Erythroblast (primary cell): Measurements from ENCODE around the gene KRTAP19-8.

Experiments
- DNase-seq, 2 experiments: peaks; one replicate each; lab custom pipeline; 2025; lab: John Stamatoyannopoulos, UW
- GATA1 ChIP-seq: IDR thresholded peaks from 2 replicates; pipeline ENCODE4 v1.6.1; 2011; ENCODE audit warnings: low read depth, mild to moderate bottlenecking, control low read depth, low read length, moderate library complexity
- POLR2A ChIP-seq: IDR thresholded peaks from 2 replicates; pipeline ENCODE4 v1.6.1; 2011; ENCODE audit warnings: mild to moderate bottlenecking, low read length

KRTAP19-8 gene

GRCh38 chr21:31038376-31038775 lies at the start of gene KRTAP19-8:
Gene KRTAP19-8 (minus strand): TSS chr21:31038476. CDS start chr21:31038443, 33 bp downstream.
- no peak for DNase-seq
- TF ChIP-seq POLR2A (no peak), GATA1 (no peak)

GRCh38 chr21:31087639-31088473 lies 49.6 kb upstream of the KRTAP19-8 start:
- DNase-seq: no peak
- TF ChIP-seq GATA1: no peak

GRCh38 chr21:31084689-31085088 lies 46.4 kb upstream of the KRTAP19-8 start:
- DNase-seq: no peak
- TF ChIP-seq POLR2A: no peak
- TF ChIP-seq GATA1: no peak

- TF ChIP-seq POLR2A (no peak), GATA1 (no peak)
- no peak for DNase-seq
Measured at GRCh38 chr21:31078796-31079195, 40.5 kb upstream of the KRTAP19-8 start.

- DNase-seq: no peak
- TF ChIP-seq GATA1 (no peak), POLR2A (no peak)
Measured at GRCh38 chr21:31078216-31078615, 39.9 kb upstream of the KRTAP19-8 start.

GRCh38 chr21:31075848-31076247 lies 37.6 kb upstream of the KRTAP19-8 start:
- no peak for TF ChIP-seq POLR2A
- TF ChIP-seq GATA1: no peak
- no peak for DNase-seq

- TF ChIP-seq GATA1 (no peak), POLR2A (no peak)
- DNase-seq: no peak
Measured at GRCh38 chr21:31072533-31072932, 34.3 kb upstream of the KRTAP19-8 start.

- no peak for DNase-seq
- TF ChIP-seq POLR2A: no peak
- TF ChIP-seq GATA1: no peak
Measured at GRCh38 chr21:31064803-31065202, 26.5 kb upstream of the KRTAP19-8 start.

- no peak for DNase-seq
- TF ChIP-seq GATA1: no peak
- no peak for TF ChIP-seq POLR2A
Measured at GRCh38 chr21:31052489-31053142, 14.3 kb upstream of the KRTAP19-8 start.

GRCh38 chr21:31050577-31051157 lies 12.4 kb upstream of the KRTAP19-8 start:
- TF ChIP-seq POLR2A: no peak
- TF ChIP-seq GATA1: no peak
- no peak for DNase-seq

GRCh38 chr21:31045841-31046240 lies 7.6 kb upstream of the KRTAP19-8 start:
- TF ChIP-seq POLR2A (no peak), GATA1 (no peak)
- DNase-seq: no peak

GRCh38 chr21:31043471-31043870 lies 5.2 kb upstream of the KRTAP19-8 start:
- TF ChIP-seq POLR2A (no peak), GATA1 (no peak)
- DNase-seq: no peak

GRCh38 chr21:31042080-31042464 lies 3.8 kb upstream of the KRTAP19-8 start:
- no peak for TF ChIP-seq POLR2A
- no peak for TF ChIP-seq GATA1
- no peak for DNase-seq

- DNase-seq: no peak
- TF ChIP-seq GATA1 (no peak), POLR2A (no peak)
Measured at GRCh38 chr21:31041295-31042079, 3.2 kb upstream of the KRTAP19-8 start.
